ENCODE data around the gene SHQ1. TPM values are rescaled to one million over a fixed set of nuclear protein-coding genes. Genes with fewer than 3 reads are reported as not detected.
"Not testable (repeated sequence)": the region's sequence is repeated elsewhere in the genome, so short reads cannot be mapped to it uniquely, and the experiment has no call there.

The SHQ1 gene
- total RNA-seq, 1 donor from 2014 or later, result 14.8 TPM

DNA sequence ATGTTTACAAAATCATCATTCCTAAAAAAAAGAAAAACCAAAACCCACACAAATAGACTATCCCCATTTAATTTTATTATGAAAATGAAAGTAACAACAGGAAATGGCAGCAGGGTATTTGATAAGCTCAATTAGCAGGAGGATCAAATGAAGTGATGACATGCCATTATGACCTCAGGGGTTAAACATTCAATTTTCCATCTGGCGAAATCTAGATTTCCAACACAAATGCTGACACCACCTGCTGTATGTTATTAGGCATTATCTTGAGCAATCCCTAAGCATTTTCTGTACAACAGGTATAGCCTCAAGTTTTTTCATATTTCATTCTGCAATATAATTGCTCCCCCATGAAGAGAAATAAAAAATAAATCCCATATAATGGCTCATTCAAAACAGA is 57.1 kb downstream of the SHQ1 start:
- Mint-ChIP-seq H3K4me1 (ENCODE audit: low read depth) (no peaks in the 10 kb centered on the region), H3K9me3 (ENCODE audit: low read depth) (no peaks in the 10 kb centered on the region), H3K27me3 (ENCODE audit: low read depth) (no peaks in the 10 kb centered on the region), H3K36me3 (ENCODE audit: low read depth) (peaks cover 6% of the 10 kb centered on the region), H3K4me3 (ENCODE audit: unreplicated experiment) (no peak overlapping the region), H3K27ac (ENCODE audit: unreplicated experiment) (no peak overlapping the region)
- no peak for DNase-seq (ENCODE audit: low spot score)
- TF ChIP-seq, protein P1, sequence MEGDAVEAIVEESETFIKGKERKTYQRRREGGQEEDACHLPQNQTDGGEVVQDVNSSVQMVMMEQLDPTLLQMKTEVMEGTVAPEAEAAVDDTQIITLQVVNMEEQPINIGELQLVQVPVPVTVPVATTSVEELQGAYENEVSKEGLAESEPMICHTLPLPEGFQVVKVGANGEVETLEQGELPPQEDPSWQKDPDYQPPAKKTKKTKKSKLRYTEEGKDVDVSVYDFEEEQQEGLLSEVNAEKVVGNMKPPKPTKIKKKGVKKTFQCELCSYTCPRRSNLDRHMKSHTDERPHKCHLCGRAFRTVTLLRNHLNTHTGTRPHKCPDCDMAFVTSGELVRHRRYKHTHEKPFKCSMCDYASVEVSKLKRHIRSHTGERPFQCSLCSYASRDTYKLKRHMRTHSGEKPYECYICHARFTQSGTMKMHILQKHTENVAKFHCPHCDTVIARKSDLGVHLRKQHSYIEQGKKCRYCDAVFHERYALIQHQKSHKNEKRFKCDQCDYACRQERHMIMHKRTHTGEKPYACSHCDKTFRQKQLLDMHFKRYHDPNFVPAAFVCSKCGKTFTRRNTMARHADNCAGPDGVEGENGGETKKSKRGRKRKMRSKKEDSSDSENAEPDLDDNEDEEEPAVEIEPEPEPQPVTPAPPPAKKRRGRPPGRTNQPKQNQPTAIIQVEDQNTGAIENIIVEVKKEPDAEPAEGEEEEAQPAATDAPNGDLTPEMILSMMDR (IDR thresholded peaks at IDR 0.05), result no peak

DNA sequence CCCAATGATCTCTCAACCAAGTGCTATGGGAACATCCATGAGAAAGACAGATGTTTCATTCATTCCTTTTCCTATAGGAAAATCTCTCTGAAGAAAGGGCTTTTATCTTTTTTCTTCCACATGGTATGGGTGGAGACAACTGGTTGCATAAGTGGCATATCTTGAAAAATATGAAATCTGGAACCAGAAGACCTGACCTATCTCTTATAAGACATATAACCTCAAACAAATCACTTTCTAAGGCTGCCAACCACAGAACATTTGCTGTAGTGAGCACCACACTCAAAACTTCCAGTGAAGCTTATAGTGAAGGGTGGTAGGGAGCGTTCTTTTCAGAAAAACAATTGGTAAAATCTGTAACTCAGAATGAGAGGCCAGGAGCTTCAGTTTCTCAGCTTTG is 58.5 kb downstream of the SHQ1 start:
- DNase-seq (ENCODE audit: low spot score), result no peak
- no peak overlapping the region for H3K4me3 Mint-ChIP-seq (ENCODE audit: unreplicated experiment)

DNA sequence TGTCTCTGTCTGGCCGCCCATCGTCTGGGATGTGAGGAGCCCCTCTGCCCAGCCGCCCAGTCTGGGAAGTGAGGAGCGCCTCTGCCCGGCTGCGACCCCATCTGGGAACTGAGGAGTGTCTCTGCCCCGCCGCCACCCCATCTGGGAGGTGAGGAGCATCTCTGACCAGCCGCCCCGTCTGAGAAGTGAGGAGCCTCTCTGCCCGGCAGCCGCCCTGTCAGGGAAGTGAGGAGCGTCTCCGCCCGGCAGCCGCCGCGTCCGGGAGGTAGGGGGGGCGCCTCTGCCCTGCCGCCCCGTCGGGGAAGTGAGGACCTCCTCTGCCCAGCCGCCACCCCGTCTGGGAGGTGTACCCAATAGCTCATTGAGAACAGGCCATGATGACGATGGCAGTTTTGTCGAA is 60.0 kb downstream of the SHQ1 start:
- H3K9me3 Mint-ChIP-seq (ENCODE audit: low read depth); H3K36me3 Mint-ChIP-seq (ENCODE audit: low read depth); H3K27me3 Mint-ChIP-seq (ENCODE audit: low read depth); H3K27ac Mint-ChIP-seq (ENCODE audit: unreplicated experiment); H3K4me3 Mint-ChIP-seq (ENCODE audit: unreplicated experiment); H3K4me1 Mint-ChIP-seq (ENCODE audit: low read depth): not testable (repeated sequence)
- peak; percentile 84 for DNase-seq (ENCODE audit: low spot score)

More for the DNA sequence above, 58.5 kb downstream of the SHQ1 start:
- Mint-ChIP-seq H3K27ac (ENCODE audit: unreplicated experiment) (no peak overlapping the region), H3K36me3 (ENCODE audit: low read depth) (peaks cover 4% of the 10 kb centered on the region), H3K9me3 (ENCODE audit: low read depth) (no peaks in the 10 kb centered on the region), H3K27me3 (ENCODE audit: low read depth) (no peaks in the 10 kb centered on the region), H3K4me1 (ENCODE audit: low read depth) (no peaks in the 10 kb centered on the region)
- TF ChIP-seq, protein P1 (IDR thresholded peaks at IDR 0.05), result no peak

DNA sequence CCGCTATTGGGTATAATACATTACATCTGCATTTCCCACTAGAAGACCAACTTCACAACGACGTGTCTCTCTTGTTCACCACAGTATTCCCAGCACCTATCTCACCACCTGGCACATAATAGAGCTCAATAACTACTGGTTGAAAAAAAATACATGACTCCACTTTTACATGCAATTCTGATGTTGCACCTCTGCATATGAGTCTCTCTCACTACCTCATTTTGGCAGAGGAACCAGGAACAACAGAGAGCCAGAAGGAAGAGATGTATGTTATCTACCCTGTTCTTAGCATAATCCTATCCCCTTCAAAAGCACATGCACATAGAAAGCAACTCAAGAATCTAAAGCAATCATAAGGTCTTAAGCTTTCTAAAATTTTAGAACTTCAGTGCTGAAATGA is 61.6 kb downstream of the SHQ1 start:
- no peaks in the 10 kb centered on the region for H3K36me3 Mint-ChIP-seq (ENCODE audit: low read depth)
- DNase-seq (ENCODE audit: low spot score), result no peak
- TF ChIP-seq, protein P1 (IDR thresholded peaks at IDR 0.05), result no peak
- H3K4me3 Mint-ChIP-seq (ENCODE audit: unreplicated experiment), result no peak overlapping the region
- H3K4me1 Mint-ChIP-seq (ENCODE audit: low read depth), result no peaks in the 10 kb centered on the region
- H3K27ac Mint-ChIP-seq (ENCODE audit: unreplicated experiment), result no peak overlapping the region
- H3K27me3 Mint-ChIP-seq (ENCODE audit: low read depth), result no peaks in the 10 kb centered on the region
- no peaks in the 10 kb centered on the region for H3K9me3 Mint-ChIP-seq (ENCODE audit: low read depth)

DNA sequence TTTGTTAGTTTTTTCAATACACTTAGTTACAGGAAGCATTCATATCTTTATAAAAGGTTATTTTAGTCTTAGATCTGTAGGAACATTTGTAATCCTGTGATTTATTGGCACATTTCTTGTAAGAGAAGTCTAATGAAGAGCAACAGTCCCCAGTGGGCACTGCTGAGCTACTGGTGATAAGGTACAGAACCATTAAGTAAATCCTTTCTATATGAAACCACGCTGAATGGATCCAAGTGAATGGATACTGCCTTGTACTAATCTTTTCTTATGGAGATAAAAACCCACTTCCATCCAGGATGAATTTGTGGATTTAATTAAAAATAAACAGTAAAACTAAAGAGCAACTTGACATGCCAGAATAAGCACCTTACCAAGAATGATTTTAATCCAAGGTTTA is 64.0 kb downstream of the SHQ1 start:
- no peaks in the 10 kb centered on the region for H3K36me3 Mint-ChIP-seq (ENCODE audit: low read depth)

DNA sequence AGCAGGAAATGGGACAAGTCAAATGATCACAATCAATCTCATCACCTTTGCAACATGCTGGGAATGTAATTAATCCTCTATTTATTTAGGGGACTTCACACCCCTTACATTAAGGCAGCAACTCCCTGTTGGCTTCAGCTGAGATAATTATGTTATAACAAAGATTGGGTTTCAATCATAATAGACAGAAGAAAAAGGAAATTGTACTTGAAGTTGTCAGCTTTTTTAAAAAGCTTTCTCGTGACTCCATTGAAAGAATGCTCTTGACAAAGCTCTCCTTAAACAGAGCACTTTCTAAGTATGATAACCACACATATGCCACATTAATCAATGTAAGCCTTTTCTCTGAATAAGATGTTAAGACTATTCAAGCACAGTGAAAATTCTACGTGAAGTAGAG is 65.7 kb downstream of the SHQ1 start:
- TF ChIP-seq, protein P1 (IDR thresholded peaks at IDR 0.05), result no peak
- H3K4me1 Mint-ChIP-seq (ENCODE audit: low read depth), result no peaks in the 10 kb centered on the region
- no peak for DNase-seq (ENCODE audit: low spot score)
- no peaks in the 10 kb centered on the region for H3K27me3 Mint-ChIP-seq (ENCODE audit: low read depth)
- peaks cover 3% of the 10 kb centered on the region for H3K36me3 Mint-ChIP-seq (ENCODE audit: low read depth)
- no peak overlapping the region for H3K4me3 Mint-ChIP-seq (ENCODE audit: unreplicated experiment)
- no peaks in the 10 kb centered on the region for H3K9me3 Mint-ChIP-seq (ENCODE audit: low read depth)
- no peak overlapping the region for H3K27ac Mint-ChIP-seq (ENCODE audit: unreplicated experiment)

More for the DNA sequence above, 64.0 kb downstream of the SHQ1 start:
- Mint-ChIP-seq H3K4me3 (ENCODE audit: unreplicated experiment) (no peak overlapping the region), H3K27ac (ENCODE audit: unreplicated experiment) (no peak overlapping the region), H3K27me3 (ENCODE audit: low read depth) (no peaks in the 10 kb centered on the region), H3K9me3 (ENCODE audit: low read depth) (no peaks in the 10 kb centered on the region), H3K4me1 (ENCODE audit: low read depth) (no peaks in the 10 kb centered on the region)
- DNase-seq (ENCODE audit: low spot score), result no peak
- TF ChIP-seq, protein P1 (IDR thresholded peaks at IDR 0.05), result no peak
